ENCODE measurements around the gene NID2.

DNA sequence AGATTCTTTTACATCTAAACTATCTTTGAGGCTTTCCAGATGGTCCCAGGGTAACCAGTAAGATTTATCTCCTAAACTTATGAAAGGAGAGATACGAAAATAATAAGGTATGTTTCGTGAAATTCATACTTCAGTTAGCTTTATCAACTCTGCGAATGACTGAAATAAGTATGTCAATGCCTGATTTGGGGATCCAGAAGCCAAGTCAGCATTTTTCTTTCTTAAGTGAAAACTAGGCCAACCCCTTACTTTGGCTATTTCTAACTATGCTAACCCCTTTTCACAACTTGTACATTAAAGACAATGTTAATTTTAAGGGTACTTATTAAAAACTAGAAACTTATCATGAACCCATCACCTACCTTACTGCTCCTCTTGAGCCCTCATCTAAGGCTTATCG is 26.9 kb upstream of the NID2 start:
- TF ChIP-seq, protein P1, sequence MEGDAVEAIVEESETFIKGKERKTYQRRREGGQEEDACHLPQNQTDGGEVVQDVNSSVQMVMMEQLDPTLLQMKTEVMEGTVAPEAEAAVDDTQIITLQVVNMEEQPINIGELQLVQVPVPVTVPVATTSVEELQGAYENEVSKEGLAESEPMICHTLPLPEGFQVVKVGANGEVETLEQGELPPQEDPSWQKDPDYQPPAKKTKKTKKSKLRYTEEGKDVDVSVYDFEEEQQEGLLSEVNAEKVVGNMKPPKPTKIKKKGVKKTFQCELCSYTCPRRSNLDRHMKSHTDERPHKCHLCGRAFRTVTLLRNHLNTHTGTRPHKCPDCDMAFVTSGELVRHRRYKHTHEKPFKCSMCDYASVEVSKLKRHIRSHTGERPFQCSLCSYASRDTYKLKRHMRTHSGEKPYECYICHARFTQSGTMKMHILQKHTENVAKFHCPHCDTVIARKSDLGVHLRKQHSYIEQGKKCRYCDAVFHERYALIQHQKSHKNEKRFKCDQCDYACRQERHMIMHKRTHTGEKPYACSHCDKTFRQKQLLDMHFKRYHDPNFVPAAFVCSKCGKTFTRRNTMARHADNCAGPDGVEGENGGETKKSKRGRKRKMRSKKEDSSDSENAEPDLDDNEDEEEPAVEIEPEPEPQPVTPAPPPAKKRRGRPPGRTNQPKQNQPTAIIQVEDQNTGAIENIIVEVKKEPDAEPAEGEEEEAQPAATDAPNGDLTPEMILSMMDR (IDR thresholded peaks at IDR 0.05; ENCODE audit: low read depth, low read length), result no peak
- TF ChIP-seq EZH2phosphoT487 (IDR thresholded peaks at IDR 0.05; ENCODE audit: low read depth), result no peak
